GM19463 (cell line): ENCODE measurements around the gene PHEX.

Experiments used
- ATAC-seq: cut with Tn5 transposase; IDR thresholded peaks from one replicate; pipeline ENCODE4 v1.9.1; 2021; ENCODE audit warnings: mild to moderate bottlenecking, moderate library complexity; ENCODE audit not compliant: unreplicated experiment

Gene PHEX

GRCh38 chrX:22147214-22147613 is 115.1 kb downstream of the PHEX start:
- no peak for ATAC-seq

- no peak for ATAC-seq
These were observed 115.8 kb downstream of the PHEX start for GRCh38 chrX:22147942-22148341.

GRCh38 chrX:22148565-22148964 is 116.4 kb downstream of the PHEX start:
- no peak for ATAC-seq

- no peak for ATAC-seq
These were observed 118.2 kb downstream of the PHEX start for GRCh38 chrX:22150371-22150770.

- no peak for ATAC-seq
These were observed 123.0 kb downstream of the PHEX start for GRCh38 chrX:22155126-22155525.

GRCh38 chrX:22159071-22159470 is 126.9 kb downstream of the PHEX start:
- no peak for ATAC-seq

- no peak for ATAC-seq
These were observed 131.2 kb downstream of the PHEX start for GRCh38 chrX:22163326-22163725.

GRCh38 chrX:22164770-22165388 is 132.8 kb downstream of the PHEX start:
- no peak for ATAC-seq

GRCh38 chrX:22165732-22166457 is 133.8 kb downstream of the PHEX start:
- no peak for ATAC-seq

- ATAC-seq, result peak; percentile 61
These were observed 139.3 kb downstream of the PHEX start for GRCh38 chrX:22171287-22172060.

GRCh38 chrX:22173966-22174365 is 141.8 kb downstream of the PHEX start:
- no peak for ATAC-seq

GRCh38 chrX:22177950-22178515 is 145.9 kb downstream of the PHEX start:
- no peak for ATAC-seq

- ATAC-seq, result no peak
These were observed 152.0 kb downstream of the PHEX start for GRCh38 chrX:22184096-22184495.

- ATAC-seq, result no peak
These were observed 154.0 kb downstream of the PHEX start for GRCh38 chrX:22186165-22186564.

- ATAC-seq, result peak; percentile 96
These were observed 160.4 kb downstream of the PHEX start for GRCh38 chrX:22192419-22193060.

- no peak for ATAC-seq
These were observed 161.9 kb downstream of the PHEX start for GRCh38 chrX:22193851-22194659.

- ATAC-seq, result no peak
These were observed 162.5 kb downstream of the PHEX start for GRCh38 chrX:22194660-22194945.

GRCh38 chrX:22196149-22196548 is 164.0 kb downstream of the PHEX start:
- no peak for ATAC-seq

- ATAC-seq, result no peak
These were observed 170.1 kb downstream of the PHEX start for GRCh38 chrX:22202251-22202650.

GRCh38 chrX:22203186-22203585 is 171.1 kb downstream of the PHEX start:
- no peak for ATAC-seq
